Measurements from ENCODE around the gene RNF220.
A peak's percentile ranks its signal among the peaks of the same experiment; 100 is the strongest.

The RNF220 gene

GRCh38 chr1:44636083-44636687 is 231.1 kb downstream of the RNF220 start:
- no peaks in the 10 kb centered on the region for H3K27me3 Mint-ChIP-seq
- H3K36me3 Mint-ChIP-seq, result no peaks in the 10 kb centered on the region
- H3K4me3 Mint-ChIP-seq, result no peak overlapping the region
- H3K27ac Mint-ChIP-seq, result no peak overlapping the region
- H3K4me1 Mint-ChIP-seq (ENCODE audit: low read depth), result peaks cover 30% of the 10 kb centered on the region
- H3K9me3 Mint-ChIP-seq (ENCODE audit: low read depth), result no peaks in the 10 kb centered on the region

DNA sequence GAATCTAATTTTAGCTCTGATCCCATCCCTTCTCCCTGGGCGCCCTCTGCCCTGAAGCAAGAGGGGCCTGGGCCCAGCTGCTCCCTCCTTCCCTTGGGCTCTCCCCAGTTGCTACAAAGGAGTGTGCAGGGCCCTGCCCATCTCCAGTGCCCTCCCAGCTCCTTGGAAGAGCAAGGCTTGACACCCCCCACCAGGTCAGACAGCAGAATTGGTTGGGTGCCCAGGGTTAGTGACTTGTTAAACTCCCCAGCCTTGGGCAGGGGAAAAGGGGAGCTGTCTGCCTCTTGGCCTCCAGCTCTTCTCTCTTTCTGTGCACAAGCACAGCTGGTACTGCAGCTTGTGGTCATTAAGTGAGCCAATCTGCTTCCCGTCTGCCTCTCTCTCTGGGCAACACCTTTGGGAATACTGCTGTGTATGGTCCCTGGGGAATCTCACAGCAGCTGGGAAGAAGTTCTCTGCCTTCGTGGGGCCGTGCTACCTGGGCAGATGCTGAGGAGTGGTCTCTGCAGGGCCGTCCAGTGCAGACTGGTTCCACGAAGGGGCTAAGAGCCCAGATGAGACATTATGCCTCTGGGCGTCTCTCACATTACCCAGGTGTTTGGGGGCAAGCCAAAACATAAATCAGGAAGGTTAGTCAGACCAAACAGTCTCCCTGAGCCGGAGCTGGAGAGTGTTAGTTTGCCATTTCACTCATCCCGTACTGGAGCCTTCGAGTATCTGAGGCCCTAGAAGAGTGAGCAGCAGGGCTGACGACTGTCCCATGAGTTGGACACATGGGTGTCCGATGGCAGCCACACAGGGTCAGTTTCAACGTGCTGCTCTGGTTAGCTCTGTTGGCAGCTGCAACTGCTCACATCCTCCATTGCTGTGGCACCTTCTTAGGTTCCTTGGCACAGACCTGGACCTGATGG is 231.9 kb downstream of the RNF220 start:
- Mint-ChIP-seq H3K27me3 (no peaks in the 10 kb centered on the region), H3K36me3 (no peaks in the 10 kb centered on the region), H3K4me1 (ENCODE audit: low read depth) (peaks cover 27% of the 10 kb centered on the region), H3K4me3 (no peak overlapping the region), H3K9me3 (ENCODE audit: low read depth) (no peaks in the 10 kb centered on the region), H3K27ac (peak overlapping the region; percentile 50)

GRCh38 chr1:44637702-44638411 is 232.8 kb downstream of the RNF220 start:
- Mint-ChIP-seq H3K27me3 (no peaks in the 10 kb centered on the region), H3K4me3 (no peak overlapping the region), H3K4me1 (ENCODE audit: low read depth) (peaks cover 25% of the 10 kb centered on the region), H3K9me3 (ENCODE audit: low read depth) (no peaks in the 10 kb centered on the region), H3K36me3 (no peaks in the 10 kb centered on the region), H3K27ac (peak overlapping the region; percentile 46)

- H3K9me3 Mint-ChIP-seq (ENCODE audit: low read depth), result no peaks in the 10 kb centered on the region
- peaks cover under 1% of the 10 kb centered on the region for H3K4me1 Mint-ChIP-seq (ENCODE audit: low read depth)
- H3K36me3 Mint-ChIP-seq, result no peaks in the 10 kb centered on the region
- H3K27me3 Mint-ChIP-seq, result no peaks in the 10 kb centered on the region
- no peak overlapping the region for H3K27ac Mint-ChIP-seq
- no peak overlapping the region for H3K4me3 Mint-ChIP-seq
These were observed 235.3 kb downstream of the RNF220 start for GRCh38 chr1:44640200-44640853.

DNA sequence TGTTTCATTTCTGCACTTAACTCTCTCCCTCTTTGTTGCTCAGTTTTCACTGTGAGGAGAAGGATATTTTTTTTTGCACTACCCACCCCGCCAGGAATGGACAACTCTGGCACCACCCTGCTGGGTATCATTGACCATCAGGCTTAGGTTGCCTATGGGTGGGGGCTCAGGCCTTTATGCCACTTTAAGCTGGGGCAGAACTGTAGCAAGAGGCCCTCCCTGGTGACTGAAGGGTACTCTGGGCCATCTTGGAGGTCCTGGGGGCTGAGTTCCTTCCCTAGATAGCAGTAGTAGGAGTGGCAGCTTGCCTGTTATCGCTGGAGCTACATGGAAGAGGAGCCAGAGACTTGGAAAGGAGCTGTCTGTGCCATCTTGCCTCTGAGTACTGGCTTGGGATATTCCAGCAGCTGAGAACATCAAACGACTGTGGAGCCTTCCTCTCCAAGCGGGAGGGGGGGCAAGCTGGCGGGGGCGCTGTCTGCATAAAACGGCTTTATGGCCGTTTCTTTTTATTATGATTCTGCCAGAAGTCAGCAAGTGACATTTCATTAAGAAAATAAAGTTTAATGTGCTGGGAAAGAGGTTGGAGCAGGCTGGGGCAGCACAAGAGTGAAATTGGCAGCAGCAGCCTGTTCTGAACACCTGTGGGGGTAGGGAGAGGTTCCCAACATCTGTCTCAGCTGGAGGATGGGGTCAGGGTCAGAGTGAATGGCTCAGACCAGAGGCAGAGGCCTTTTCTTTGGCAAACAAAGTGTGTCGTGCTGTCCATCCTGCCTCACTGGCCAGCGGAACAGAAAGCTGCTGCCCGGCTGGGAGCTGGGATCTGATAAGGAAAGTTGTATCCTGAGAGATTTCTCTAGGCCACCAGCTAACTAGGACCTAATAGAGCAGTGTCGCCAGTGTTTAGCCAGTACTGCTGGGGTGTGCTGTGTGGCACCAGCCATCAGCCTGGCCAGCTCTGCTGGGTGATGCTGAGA is 236.4 kb downstream of the RNF220 start:
- Mint-ChIP-seq H3K9me3 (ENCODE audit: low read depth) (no peaks in the 10 kb centered on the region), H3K4me3 (no peak overlapping the region), H3K27me3 (no peaks in the 10 kb centered on the region), H3K4me1 (ENCODE audit: low read depth) (no peaks in the 10 kb centered on the region), H3K36me3 (no peaks in the 10 kb centered on the region), H3K27ac (no peak overlapping the region)

DNA sequence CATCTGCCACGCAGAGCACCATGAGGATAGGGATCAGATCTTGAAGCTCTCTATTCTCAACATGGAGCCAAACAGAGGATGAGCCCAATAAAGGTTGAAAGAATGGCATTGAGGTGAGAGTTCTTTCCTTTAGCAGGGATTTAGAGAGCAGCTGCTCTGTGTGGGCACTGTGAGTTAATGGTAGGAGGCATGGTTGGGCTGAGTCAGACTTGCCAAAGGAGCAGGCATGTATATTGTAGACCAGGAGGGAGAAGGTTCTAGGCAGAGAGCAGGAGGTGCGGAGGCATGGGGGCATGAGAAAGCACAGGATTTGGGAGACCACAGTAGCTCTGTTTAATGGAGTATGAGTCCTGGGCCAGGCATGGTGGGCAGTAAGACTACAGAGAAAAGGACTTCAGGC is 237.2 kb downstream of the RNF220 start:
- Mint-ChIP-seq H3K9me3 (ENCODE audit: low read depth) (no peaks in the 10 kb centered on the region), H3K27me3 (no peaks in the 10 kb centered on the region), H3K4me1 (ENCODE audit: low read depth) (no peaks in the 10 kb centered on the region), H3K4me3 (no peak overlapping the region), H3K36me3 (no peaks in the 10 kb centered on the region), H3K27ac (peak overlapping the region; percentile 59)

DNA sequence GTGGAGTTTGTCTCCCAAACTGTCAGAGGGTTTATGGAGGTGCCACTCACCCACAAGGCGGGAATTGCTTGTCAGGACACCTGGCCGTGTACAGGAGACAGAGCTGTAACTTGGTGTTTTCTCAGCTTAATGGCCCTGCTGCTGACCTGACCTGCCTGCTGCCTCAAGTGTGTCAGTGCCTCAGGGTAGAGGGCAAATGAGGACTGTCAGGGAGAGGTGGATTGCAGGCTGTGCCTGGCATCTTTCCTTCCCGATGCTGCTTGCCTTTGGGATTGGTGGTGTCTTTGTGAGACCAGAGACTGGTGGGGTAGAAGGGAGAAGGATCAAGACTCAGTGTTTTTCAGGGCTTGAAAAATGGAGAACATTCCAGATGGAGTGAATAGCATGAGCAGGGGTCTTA is 237.9 kb downstream of the RNF220 start:
- H3K27me3 Mint-ChIP-seq, result no peaks in the 10 kb centered on the region
- no peak overlapping the region for H3K4me3 Mint-ChIP-seq
- no peaks in the 10 kb centered on the region for H3K9me3 Mint-ChIP-seq (ENCODE audit: low read depth)
- no peaks in the 10 kb centered on the region for H3K36me3 Mint-ChIP-seq
- no peaks in the 10 kb centered on the region for H3K4me1 Mint-ChIP-seq (ENCODE audit: low read depth)
- peak overlapping the region; percentile 2 for H3K27ac Mint-ChIP-seq

GRCh38 chr1:44643721-44644334 is 238.8 kb downstream of the RNF220 start:
- H3K36me3 Mint-ChIP-seq, result no peaks in the 10 kb centered on the region
- no peaks in the 10 kb centered on the region for H3K9me3 Mint-ChIP-seq (ENCODE audit: low read depth)
- H3K27ac Mint-ChIP-seq, result no peak overlapping the region
- H3K4me3 Mint-ChIP-seq, result no peak overlapping the region
- H3K27me3 Mint-ChIP-seq, result no peaks in the 10 kb centered on the region
- no peaks in the 10 kb centered on the region for H3K4me1 Mint-ChIP-seq (ENCODE audit: low read depth)

DNA sequence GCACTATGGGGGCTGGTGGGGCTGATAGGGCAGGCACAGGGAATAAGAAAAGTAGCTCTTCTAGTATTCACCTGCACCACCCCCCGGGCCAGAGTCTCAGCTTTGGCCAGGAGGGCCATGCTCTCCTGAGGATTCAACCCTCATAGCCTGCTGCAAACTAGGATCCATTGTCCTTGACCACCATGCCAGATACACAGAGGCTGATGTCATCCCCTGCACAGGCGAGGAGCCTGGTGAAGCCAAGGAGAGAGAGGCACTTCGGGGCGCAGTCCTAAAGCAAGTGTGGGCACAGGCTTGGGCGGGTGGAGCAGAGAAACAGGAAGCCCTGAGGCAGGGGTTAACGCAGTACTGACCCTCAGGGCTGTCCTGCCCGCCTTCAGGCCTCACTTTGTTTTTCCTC is 239.8 kb downstream of the RNF220 start:
- Mint-ChIP-seq H3K27me3 (no peaks in the 10 kb centered on the region), H3K36me3 (no peaks in the 10 kb centered on the region), H3K4me3 (no peak overlapping the region), H3K9me3 (ENCODE audit: low read depth) (no peaks in the 10 kb centered on the region), H3K4me1 (ENCODE audit: low read depth) (no peaks in the 10 kb centered on the region), H3K27ac (peak overlapping the region; percentile 54)

- peak overlapping the region; percentile 54 for H3K27ac Mint-ChIP-seq
- no peaks in the 10 kb centered on the region for H3K27me3 Mint-ChIP-seq
- H3K4me1 Mint-ChIP-seq (ENCODE audit: low read depth), result no peaks in the 10 kb centered on the region
- no peaks in the 10 kb centered on the region for H3K9me3 Mint-ChIP-seq (ENCODE audit: low read depth)
- no peaks in the 10 kb centered on the region for H3K36me3 Mint-ChIP-seq
- no peak overlapping the region for H3K4me3 Mint-ChIP-seq
These were observed 240.6 kb downstream of the RNF220 start for GRCh38 chr1:44645476-44646244.

- Mint-ChIP-seq H3K27me3 (no peaks in the 10 kb centered on the region), H3K4me1 (ENCODE audit: low read depth) (no peaks in the 10 kb centered on the region), H3K9me3 (ENCODE audit: low read depth) (no peaks in the 10 kb centered on the region), H3K4me3 (no peak overlapping the region), H3K36me3 (no peaks in the 10 kb centered on the region), H3K27ac (no peak overlapping the region)
These were observed 241.4 kb downstream of the RNF220 start for GRCh38 chr1:44646261-44647110.

DNA sequence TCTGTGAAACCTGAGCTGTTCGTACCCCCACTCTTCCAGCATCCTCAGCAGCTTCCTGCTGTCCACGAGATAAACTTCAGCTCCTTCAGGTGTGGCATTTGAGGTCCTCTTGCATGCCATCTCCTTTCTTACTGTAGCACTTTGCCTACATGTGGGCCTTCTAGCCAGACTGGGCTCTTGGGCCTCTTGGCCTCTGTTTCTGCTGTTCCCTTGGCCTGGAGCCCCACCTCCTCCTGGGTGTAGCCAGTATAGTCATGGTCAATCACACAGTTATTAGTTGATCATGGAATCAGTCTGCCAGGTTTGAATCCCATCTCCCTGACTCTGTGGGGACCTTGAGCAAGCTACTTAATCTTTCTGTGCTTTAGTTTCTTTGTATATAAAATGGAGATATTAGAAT is 242.8 kb downstream of the RNF220 start:
- Mint-ChIP-seq H3K27ac (no peak overlapping the region), H3K4me1 (ENCODE audit: low read depth) (no peaks in the 10 kb centered on the region), H3K36me3 (no peaks in the 10 kb centered on the region), H3K9me3 (ENCODE audit: low read depth) (no peaks in the 10 kb centered on the region), H3K4me3 (no peak overlapping the region), H3K27me3 (no peaks in the 10 kb centered on the region)
